ENCODE data around the gene CAMKK1. TPM values are rescaled to one million over a fixed set of nuclear protein-coding genes. Genes with fewer than 3 reads are reported as not detected.

The CAMKK1 gene
- total and polyA plus RNA-seq, 7 experiments from 2014 or later, result 2.3 to 12.5 (median 5.0) TPM

GRCh38 chr17:3817851-3818605, 74.8 kb downstream of the CAMKK1 start:
- ATAC-seq (no peak), DNase-seq (no peak)
- peaks cover 18 to 81% (median 25%) of the 10 kb centered on the region in 3 experiments for H3K36me3 ChIP-seq (ENCODE audit: control insufficient read depth in 2 of 3, insufficient read depth in 3 of 3, low read length in 3 of 3)
- Mint-ChIP-seq H3K27ac (peak overlapping the region in 2 of 9 donors; percentile 9 to 58), H3K9me3 (no peaks in the 10 kb centered on the region), H3K27me3 (no peaks in the 10 kb centered on the region), H3K4me3 (no peak overlapping the region), H3K36me3 (peaks cover 4 to 55% (median 29%) of the 10 kb centered on the region in 5 donors), H3K4me1 (peaks cover 0 to 5% (median 0%) of the 10 kb centered on the region in 7 donors)
- intact Hi-C loops (cut with micrococcal nuclease), result no loop called here
- ChIA-PET POLR2A (no interaction called here), CTCF (interaction anchor here (1.4 kb wide), 1 partner anchor 10 kb away, joined by 5 read pairs; no protein-coding TSS in a partner anchor)
- H3K9me3 ChIP-seq (ENCODE audit: control insufficient read depth in 2 of 3, low read length in 3 of 3), result no peaks in the 10 kb centered on the region
- no peak overlapping the region for H3K27ac ChIP-seq (ENCODE audit: low read depth, low read length)
- no peaks in the 10 kb centered on the region for H3K4me1 ChIP-seq (ENCODE audit: control insufficient read depth in 2 of 2, insufficient read depth in 2 of 2, low read length in 2 of 2)
- H3K27me3 ChIP-seq (ENCODE audit: control insufficient read depth in 2 of 2, insufficient read depth in 2 of 2, low read length in 2 of 2), result no peaks in the 10 kb centered on the region
- no peak overlapping the region for H3K4me3 ChIP-seq (ENCODE audit: low read length)

- ChIA-PET POLR2A (no interaction called here), CTCF (no interaction called here)
- Histone ChIP-seq H3K4me3 (ENCODE audit: low read length) (no peak overlapping the region), H3K27ac (ENCODE audit: low read depth, low read length) (no peak overlapping the region), H3K27me3 (ENCODE audit: control insufficient read depth in 2 of 2, insufficient read depth in 2 of 2, low read length in 2 of 2) (no peaks in the 10 kb centered on the region), H3K9me3 (ENCODE audit: control insufficient read depth in 2 of 3, low read length in 3 of 3) (no peaks in the 10 kb centered on the region), H3K36me3 (ENCODE audit: control insufficient read depth in 2 of 3, insufficient read depth in 3 of 3, low read length in 3 of 3) (peaks cover 9 to 81% (median 21%) of the 10 kb centered on the region in 3 experiments), H3K4me1 (ENCODE audit: control insufficient read depth in 2 of 2, insufficient read depth in 2 of 2, low read length in 2 of 2) (no peaks in the 10 kb centered on the region)
- H3K4me1 Mint-ChIP-seq, result no peaks in the 10 kb centered on the region
- intact Hi-C loops (cut with micrococcal nuclease), result no loop called here
- peaks cover 8 to 53% (median 22%) of the 10 kb centered on the region in 5 donors for H3K36me3 Mint-ChIP-seq
- H3K27ac Mint-ChIP-seq, result peak overlapping the region in 1 of 9 donors; percentile 22
- no peak for ATAC-seq
- DNase-seq, result no peak
- no peaks in the 10 kb centered on the region for H3K27me3 Mint-ChIP-seq
- H3K9me3 Mint-ChIP-seq, result no peaks in the 10 kb centered on the region
- H3K4me3 Mint-ChIP-seq, result no peak overlapping the region
These were observed 76.9 kb downstream of the CAMKK1 start for GRCh38 chr17:3815925-3816324.

- peaks cover 0 to under 1% (median 0%) of the 10 kb centered on the region in 7 donors for H3K4me1 Mint-ChIP-seq
- ChIA-PET CTCF (interaction anchor here (0.7 kb wide), 1 partner anchor 169 kb away, joined by 3 read pairs; no protein-coding TSS in a partner anchor), POLR2A (no interaction called here)
- no peaks in the 10 kb centered on the region for H3K9me3 ChIP-seq (ENCODE audit: control insufficient read depth in 2 of 3, low read length in 3 of 3)
- H3K4me3 Mint-ChIP-seq, result no peak overlapping the region
- H3K27ac ChIP-seq (ENCODE audit: low read depth, low read length), result no peak overlapping the region
- DNase-seq, result no peak
- H3K36me3 Mint-ChIP-seq, result peaks cover 7 to 54% (median 22%) of the 10 kb centered on the region in 5 donors
- intact Hi-C loops (cut with micrococcal nuclease), result no loop called here
- peaks cover 9 to 87% (median 26%) of the 10 kb centered on the region in 3 experiments for H3K36me3 ChIP-seq (ENCODE audit: control insufficient read depth in 2 of 3, insufficient read depth in 3 of 3, low read length in 3 of 3)
- no peak overlapping the region for H3K4me3 ChIP-seq (ENCODE audit: low read length)
- H3K9me3 Mint-ChIP-seq, result no peaks in the 10 kb centered on the region
- peak overlapping the region in 2 of 9 donors; percentile 43 to 54 for H3K27ac Mint-ChIP-seq
- H3K27me3 Mint-ChIP-seq, result no peaks in the 10 kb centered on the region
- no peaks in the 10 kb centered on the region for H3K4me1 ChIP-seq (ENCODE audit: control insufficient read depth in 2 of 2, insufficient read depth in 2 of 2, low read length in 2 of 2)
- no peaks in the 10 kb centered on the region for H3K27me3 ChIP-seq (ENCODE audit: control insufficient read depth in 2 of 2, insufficient read depth in 2 of 2, low read length in 2 of 2)
- no peak for ATAC-seq
These were observed 77.7 kb downstream of the CAMKK1 start for GRCh38 chr17:3815122-3815521.

GRCh38 chr17:3814361-3814760, 78.5 kb downstream of the CAMKK1 start:
- Histone ChIP-seq H3K36me3 (ENCODE audit: control insufficient read depth in 2 of 3, insufficient read depth in 3 of 3, low read length in 3 of 3) (peaks cover 9 to 88% (median 26%) of the 10 kb centered on the region in 3 experiments), H3K27me3 (ENCODE audit: control insufficient read depth in 2 of 2, insufficient read depth in 2 of 2, low read length in 2 of 2) (no peaks in the 10 kb centered on the region), H3K9me3 (ENCODE audit: control insufficient read depth in 2 of 3, low read length in 3 of 3) (no peaks in the 10 kb centered on the region), H3K27ac (ENCODE audit: low read depth, low read length) (no peak overlapping the region), H3K4me1 (ENCODE audit: control insufficient read depth in 2 of 2, insufficient read depth in 2 of 2, low read length in 2 of 2) (no peaks in the 10 kb centered on the region), H3K4me3 (ENCODE audit: low read length) (no peak overlapping the region)
- no peak overlapping the region for H3K4me3 Mint-ChIP-seq
- DNase-seq (no peak), ATAC-seq (no peak)
- H3K9me3 Mint-ChIP-seq, result no peaks in the 10 kb centered on the region
- peak overlapping the region in 2 of 9 donors; percentile 15 to 73 for H3K27ac Mint-ChIP-seq
- peaks cover 0 to 3% (median 0%) of the 10 kb centered on the region in 7 donors for H3K4me1 Mint-ChIP-seq
- ChIA-PET CTCF (no interaction called here), POLR2A (no interaction called here)
- intact Hi-C loops (cut with micrococcal nuclease), result no loop called here
- H3K36me3 Mint-ChIP-seq, result peaks cover 10 to 60% (median 28%) of the 10 kb centered on the region in 5 donors
- H3K27me3 Mint-ChIP-seq, result no peaks in the 10 kb centered on the region

GRCh38 chr17:3813171-3813570, 79.7 kb downstream of the CAMKK1 start:
- no peaks in the 10 kb centered on the region for H3K27me3 Mint-ChIP-seq
- POLR2A ChIA-PET, result no interaction called here
- H3K4me3 Mint-ChIP-seq, result no peak overlapping the region
- H3K27ac Mint-ChIP-seq, result no peak overlapping the region
- no peak overlapping the region for H3K4me3 ChIP-seq (ENCODE audit: low read length)
- peaks cover 13 to 81% (median 26%) of the 10 kb centered on the region in 3 experiments for H3K36me3 ChIP-seq (ENCODE audit: control insufficient read depth in 2 of 3, insufficient read depth in 3 of 3, low read length in 3 of 3)
- H3K4me1 Mint-ChIP-seq, result peaks cover 0 to 8% (median 0%) of the 10 kb centered on the region in 7 donors
- DNase-seq (no peak), ATAC-seq (no peak)
- H3K9me3 ChIP-seq (ENCODE audit: control insufficient read depth in 2 of 3, low read length in 3 of 3), result no peaks in the 10 kb centered on the region
- intact Hi-C loops (cut with micrococcal nuclease), result no loop called here
- H3K27ac ChIP-seq (ENCODE audit: low read depth, low read length), result no peak overlapping the region
- CTCF ChIA-PET, result no interaction called here
- H3K9me3 Mint-ChIP-seq, result no peaks in the 10 kb centered on the region
- peaks cover 7 to 57% (median 21%) of the 10 kb centered on the region in 5 donors for H3K36me3 Mint-ChIP-seq
- no peaks in the 10 kb centered on the region for H3K4me1 ChIP-seq (ENCODE audit: control insufficient read depth in 2 of 2, insufficient read depth in 2 of 2, low read length in 2 of 2)
- no peaks in the 10 kb centered on the region for H3K27me3 ChIP-seq (ENCODE audit: control insufficient read depth in 2 of 2, insufficient read depth in 2 of 2, low read length in 2 of 2)

GRCh38 chr17:3812771-3813170, 80.1 kb downstream of the CAMKK1 start:
- intact Hi-C loops (cut with micrococcal nuclease), result no loop called here
- no peak overlapping the region for H3K27ac ChIP-seq (ENCODE audit: low read depth, low read length)
- H3K4me3 ChIP-seq (ENCODE audit: low read length), result no peak overlapping the region
- Mint-ChIP-seq H3K27me3 (no peaks in the 10 kb centered on the region), H3K36me3 (peaks cover 9 to 57% (median 21%) of the 10 kb centered on the region in 5 donors), H3K9me3 (no peaks in the 10 kb centered on the region), H3K4me3 (no peak overlapping the region), H3K4me1 (peaks cover 0 to 8% (median 0%) of the 10 kb centered on the region in 7 donors), H3K27ac (peak overlapping the region in 1 of 9 donors; percentile 62)
- POLR2A ChIA-PET, result no interaction called here
- DNase-seq (no peak), ATAC-seq (no peak)
- peaks cover 14 to 81% (median 26%) of the 10 kb centered on the region in 3 experiments for H3K36me3 ChIP-seq (ENCODE audit: control insufficient read depth in 2 of 3, insufficient read depth in 3 of 3, low read length in 3 of 3)
- no peaks in the 10 kb centered on the region for H3K4me1 ChIP-seq (ENCODE audit: control insufficient read depth in 2 of 2, insufficient read depth in 2 of 2, low read length in 2 of 2)
- H3K9me3 ChIP-seq (ENCODE audit: control insufficient read depth in 2 of 3, low read length in 3 of 3), result no peaks in the 10 kb centered on the region
- CTCF ChIA-PET, result interaction anchor here (1.3 kb wide), 1 partner anchor 75 kb away, joined by 5 read pairs; no protein-coding TSS in a partner anchor
- H3K27me3 ChIP-seq (ENCODE audit: control insufficient read depth in 2 of 2, insufficient read depth in 2 of 2, low read length in 2 of 2), result no peaks in the 10 kb centered on the region

All from naive thymus-derived CD4-positive, alpha-beta T cell (primary cell).